CD1c-positive myeloid dendritic cell (primary cell): Measurements from ENCODE around the gene CCDC9B.

Experiments
- DNase-seq: peaks from one replicate; pipeline ENCODE4 v3.0.0-alpha.2; 2016; ENCODE audit errors: extremely low spot score

The CCDC9B gene

DNA sequence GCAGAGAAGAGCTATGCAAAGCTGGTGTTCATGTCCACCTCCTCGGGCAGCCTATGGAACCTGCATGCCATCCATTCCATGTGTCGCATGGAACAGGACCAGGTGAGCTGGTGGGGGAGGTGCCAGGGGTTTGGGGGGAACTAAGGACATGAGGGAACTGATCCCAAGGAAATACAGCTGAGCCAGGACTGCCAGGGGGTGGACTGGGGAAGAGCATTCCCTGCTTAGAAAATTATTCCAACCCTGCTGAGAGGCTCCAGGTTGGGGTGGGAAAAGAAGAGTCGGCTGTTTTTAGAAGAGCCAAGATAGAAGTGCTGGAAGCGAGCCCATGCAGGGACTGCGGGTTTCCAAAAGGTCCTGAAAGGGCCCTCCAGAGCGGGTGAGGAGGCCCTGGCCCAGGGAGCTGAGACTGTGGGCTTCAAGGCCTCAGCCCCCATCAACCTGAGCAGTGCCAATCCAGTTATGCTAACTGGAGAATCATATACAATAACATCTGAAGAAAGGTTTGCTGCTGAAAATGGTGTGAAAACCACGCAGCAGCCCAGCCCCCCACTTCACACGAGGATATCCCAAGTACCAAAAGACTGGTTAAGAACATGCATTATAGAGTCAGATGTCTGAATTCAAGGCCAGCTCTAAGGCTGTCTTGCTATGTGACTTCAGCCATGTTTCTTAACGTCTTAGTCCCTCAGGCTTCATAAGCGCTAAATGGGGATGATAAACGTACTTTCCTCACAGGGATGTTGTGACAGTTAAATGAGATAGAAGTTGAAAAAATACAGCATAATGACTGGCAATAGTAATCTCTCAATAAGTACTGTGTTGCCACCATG, 25.1 kb upstream of the CCDC9B start:
- no peak for DNase-seq

DNA sequence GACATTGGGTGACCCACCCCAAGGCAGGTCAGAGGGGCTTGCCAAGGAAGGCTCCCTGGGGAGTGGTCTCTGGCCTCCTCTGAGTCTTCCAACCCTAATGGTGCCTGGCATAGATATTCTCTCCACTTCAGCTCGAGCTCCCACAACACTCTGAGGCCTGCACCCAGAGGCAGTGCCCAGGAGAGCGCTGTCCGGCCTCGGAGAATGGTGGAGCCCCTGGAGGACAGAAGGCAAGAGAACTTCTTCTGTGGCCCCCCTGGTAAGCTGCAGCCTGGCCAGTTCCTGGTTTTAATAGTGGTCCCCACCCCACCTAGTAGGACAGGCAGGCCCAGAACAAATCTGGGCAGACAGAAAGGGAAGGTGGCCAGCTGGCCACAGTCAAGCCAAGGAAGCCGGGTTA, 24.3 kb upstream of the CCDC9B start:
- no peak for DNase-seq

DNA sequence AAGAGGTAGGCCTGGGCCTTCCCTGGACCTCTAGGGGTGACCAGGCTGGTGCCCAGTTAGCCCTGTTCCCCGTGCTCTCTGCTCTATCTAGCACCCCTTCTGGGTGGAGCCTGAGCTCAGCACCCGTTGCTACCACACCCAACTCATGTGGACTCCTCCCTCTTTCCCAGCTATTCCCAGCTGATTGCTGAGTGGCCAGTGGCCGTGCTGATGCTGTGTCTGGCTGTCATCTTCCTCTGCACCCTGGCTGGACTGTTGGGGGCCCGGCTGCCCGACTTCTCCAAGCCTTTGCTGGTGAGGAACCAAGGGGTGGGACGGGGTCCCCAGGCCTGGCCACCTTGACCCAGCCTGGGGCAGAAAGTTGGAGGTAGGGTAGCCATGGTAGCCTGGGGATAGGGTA, 23.5 kb upstream of the CCDC9B start:
- DNase-seq: no peak

DNA sequence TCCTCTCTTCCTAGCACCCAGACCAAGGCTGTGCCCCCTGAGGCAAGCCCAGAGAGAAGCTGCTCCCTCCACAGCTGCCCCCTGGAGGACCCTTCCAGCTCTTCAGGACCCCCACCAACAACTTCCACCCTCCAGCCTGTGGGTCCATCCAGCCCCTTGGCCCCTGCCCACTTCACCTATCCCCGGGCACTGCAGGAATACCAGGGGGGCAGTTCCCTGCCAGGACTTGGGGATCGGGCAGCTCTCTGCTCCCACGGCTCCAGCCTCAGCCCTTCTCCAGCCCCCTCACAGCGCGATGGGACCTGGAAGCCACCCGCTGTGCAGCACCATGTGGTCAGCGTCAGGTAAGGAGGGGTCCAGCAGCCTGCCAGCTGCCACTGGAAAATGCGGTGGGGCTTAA, 22.9 kb upstream of the CCDC9B start:
- DNase-seq: no peak

DNA sequence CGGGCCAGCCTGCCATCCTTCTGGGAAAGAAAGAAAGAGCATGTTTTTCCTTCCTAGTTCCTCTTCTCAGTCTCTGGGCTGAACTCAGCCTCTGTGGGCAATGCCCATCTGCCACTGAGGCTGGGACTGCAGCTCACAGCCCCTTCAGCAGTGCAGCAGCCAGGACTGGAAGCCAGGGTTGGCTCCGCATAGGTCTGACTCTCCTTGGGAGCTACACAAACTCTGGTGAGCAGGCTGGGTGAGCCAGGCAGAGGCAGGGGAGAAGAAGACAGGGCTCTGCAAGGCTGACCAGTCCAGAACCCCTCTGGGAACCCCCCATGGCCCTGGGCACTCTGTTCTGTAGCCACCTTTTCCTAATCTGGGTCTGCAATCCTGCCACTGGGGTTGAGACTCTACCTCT, 20.9 kb upstream of the CCDC9B start:
- no peak for DNase-seq

DNA sequence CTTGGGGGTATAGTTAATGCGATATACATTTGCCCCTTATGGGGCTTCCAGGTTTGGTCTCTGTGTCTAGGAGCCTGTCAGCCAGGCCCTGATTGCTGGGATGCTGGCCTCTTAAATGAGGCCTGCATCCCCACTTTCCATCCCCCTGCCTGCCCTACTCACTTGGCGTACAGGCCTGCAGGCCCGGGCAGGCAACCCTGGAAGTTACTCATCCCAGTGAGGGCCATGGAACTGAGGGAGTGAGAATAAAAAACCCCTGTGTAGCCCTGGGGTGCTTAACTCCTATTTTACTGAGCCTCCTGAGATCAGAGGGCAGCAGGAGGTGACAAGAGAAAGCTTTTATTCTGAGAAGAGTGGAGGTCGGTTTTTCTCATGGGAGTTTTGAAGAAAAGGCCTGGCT, 19.3 kb upstream of the CCDC9B start:
- DNase-seq: no peak

DNA sequence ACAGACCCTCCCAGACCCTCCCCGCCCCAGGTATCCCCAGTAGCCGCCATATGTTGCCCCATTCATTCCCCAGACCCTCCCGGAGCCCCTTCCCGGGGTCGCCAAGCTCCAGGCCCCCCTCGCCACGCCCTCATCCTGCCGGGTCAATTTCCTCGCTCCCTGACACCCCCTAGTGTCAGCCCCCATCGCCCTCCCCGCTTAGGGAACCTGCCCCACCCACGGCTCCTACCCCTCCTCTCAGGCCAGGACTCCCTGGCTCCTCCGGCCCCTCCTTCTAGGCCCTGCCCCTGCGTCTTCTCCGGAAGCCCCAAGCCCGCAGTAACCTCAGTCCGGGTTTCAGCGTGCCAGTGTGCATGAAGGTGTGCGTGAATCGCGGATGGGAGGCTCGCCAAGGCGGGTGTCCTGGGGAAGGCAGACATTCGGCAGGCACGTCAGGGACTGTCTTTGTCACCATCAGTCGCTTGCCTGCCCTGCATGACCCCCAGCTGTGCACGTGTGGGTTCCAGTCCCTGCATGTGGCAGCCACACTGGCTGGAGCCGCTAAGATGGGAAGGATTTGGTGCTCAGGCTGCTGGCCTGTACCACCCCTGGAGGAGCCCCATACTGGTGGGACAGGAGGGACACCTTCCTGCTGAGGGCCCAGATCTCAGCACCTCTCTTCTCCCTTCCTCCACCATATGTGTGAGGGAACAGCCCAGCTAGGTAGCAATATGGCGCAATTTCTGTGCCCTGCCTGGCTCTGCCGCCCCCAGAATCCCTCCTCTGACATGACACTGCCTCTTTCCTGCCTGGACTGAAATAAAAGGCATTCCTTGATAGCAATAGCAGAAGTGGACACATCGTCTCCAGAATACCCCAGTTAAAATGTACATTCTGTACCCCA, 18.0 kb upstream of the CCDC9B start:
- peak; percentile 13 for DNase-seq

DNA sequence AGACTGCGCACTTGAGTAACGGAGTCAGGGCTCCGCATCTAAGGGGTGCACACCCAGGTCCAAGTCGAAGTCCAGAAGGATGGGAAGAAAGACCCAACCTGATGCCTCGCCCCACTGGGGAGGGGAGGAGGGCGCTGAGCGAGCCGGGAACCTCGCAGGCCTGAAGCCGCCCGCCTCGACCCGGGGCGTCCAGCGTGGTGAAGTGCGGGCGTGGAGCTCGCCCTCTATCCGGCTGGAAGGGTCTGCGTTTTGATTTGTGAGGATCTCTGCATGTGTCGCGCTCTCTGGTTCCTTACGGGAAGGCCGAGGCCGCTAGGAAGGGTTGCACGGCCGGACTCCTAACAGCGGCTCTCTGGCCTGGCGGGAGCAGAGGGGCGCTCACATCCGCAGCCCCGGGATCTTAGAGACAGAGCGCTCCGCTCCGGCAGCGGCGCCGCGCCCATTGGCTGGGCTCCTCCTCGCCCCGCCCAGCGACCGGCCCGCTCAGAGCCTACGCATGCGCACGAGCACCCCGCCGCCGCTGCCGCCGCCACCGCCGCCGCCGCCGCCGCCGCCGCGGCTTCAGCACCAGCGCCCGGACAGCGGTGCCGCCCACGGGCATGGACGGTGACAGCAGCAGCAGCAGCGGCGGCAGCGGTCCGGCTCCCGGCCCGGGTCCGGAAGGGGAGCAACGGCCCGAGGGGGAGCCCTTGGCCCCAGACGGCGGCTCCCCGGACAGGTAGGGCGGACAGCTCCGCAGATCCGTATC, 17.2 kb upstream of the CCDC9B start, which contains the start of gene DISP2:
Gene DISP2, plus strand, starts transcription at position 497 of the 748 bp plus-strand sequence. Its CDS starts 103 bp downstream, at position 600.
- DNase-seq: peak; percentile 95

DNA sequence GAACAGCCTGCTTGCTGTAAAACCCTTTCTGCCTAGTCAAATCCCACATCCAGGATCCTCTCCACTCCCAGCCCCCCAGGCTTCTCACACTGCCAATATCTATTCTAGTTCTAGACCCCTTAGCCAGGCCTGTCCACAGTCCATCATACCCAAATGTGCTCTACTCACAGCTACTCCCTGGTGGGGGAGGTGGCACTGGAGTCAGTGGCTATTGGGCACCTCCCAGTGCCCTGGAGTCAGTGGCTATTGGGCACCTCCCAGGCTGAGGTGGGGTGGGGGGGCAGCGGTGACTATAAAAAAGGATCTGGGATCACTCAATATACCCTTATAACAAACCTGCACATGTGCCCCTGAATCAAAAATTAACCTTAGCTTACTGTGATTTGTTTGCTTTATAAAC, 16.5 kb upstream of the CCDC9B start:
- no peak for DNase-seq

DNA sequence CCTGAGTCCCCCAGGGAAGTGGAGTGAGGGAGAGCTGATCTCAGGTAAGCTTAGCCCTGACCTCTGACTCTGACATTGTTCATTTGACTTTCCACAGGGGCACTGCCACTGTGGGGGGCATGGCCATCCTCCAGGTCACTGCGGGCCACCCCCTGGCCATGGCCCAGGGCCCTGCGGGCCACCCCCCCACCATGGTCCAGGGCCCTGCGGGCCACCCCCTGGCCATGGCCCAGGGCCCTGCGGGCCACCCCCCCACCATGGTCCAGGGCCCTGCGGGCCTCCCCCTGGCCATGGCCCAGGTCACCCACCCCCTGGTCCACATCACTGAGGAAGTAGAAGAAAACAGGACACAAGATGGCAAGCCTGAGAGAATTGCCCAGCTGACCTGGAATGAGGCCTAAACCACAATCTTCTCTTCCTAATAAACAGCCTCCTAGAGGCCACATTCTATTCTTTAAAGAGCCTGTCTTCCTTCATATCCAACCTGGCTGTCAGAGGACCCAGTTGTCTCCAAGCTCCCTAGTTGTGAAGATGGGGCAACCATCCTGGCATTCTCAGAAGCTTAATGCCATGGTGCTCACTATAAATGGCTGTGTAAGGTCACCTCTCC, 15.3 kb upstream of the CCDC9B start:
- DNase-seq: no peak

DNA sequence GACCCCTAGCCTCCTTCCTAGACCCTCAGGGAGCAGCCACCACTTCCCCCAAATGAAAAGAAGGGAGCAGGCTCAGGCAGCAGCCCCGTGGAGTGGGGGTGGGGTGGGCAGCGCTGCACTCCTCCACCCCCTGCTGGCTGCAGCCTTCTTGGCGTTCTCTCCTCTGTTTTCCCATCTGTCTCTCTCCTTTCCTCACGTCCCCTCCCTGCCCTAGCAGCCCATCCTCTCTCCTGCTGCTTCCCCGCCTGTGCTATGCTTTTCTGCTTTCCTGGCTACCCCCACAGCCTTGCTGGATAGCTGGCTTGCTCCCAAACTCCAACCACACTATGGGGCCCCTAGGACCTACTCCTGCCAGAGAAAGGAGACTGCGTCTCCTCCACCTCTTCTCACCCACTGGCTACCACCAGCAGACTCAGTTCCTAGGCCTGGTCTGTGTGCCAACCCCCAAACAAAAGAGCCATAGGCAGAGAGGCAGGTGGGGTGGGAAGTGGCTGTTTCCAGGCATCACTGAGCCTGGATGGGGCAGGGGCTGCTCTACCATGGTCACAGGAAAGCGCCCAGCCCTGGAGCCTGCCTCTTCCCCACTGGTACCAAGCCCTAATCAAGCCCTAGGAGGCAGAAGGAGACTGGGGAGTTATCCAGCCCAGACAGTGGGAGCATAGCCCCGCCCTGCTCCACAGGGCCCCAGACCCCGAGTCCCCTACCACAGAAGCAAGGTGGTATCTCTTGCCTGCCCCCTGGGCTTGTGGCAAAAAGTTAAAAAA, 13.9 kb upstream of the CCDC9B start:
- no peak for DNase-seq

DNA sequence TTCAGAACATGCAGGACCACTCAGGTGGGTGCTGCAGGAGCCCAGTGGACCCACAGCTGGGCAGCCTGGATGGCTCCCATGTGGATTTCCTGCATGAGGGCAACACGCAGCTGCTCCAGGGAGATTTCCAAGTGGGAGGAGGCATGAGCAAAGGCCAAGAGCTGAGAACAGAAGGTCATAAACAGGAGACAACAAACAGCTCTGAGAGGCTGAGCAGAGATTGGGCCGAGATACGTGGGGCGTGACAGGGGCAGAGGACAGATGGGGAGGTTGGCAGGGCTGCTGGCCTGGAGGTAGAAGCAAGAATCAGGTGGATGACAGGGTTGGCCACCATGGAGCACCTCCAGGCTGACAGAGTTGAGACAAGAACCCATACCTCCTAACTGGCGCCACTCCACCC, 13.0 kb upstream of the CCDC9B start:
- DNase-seq: no peak

DNA sequence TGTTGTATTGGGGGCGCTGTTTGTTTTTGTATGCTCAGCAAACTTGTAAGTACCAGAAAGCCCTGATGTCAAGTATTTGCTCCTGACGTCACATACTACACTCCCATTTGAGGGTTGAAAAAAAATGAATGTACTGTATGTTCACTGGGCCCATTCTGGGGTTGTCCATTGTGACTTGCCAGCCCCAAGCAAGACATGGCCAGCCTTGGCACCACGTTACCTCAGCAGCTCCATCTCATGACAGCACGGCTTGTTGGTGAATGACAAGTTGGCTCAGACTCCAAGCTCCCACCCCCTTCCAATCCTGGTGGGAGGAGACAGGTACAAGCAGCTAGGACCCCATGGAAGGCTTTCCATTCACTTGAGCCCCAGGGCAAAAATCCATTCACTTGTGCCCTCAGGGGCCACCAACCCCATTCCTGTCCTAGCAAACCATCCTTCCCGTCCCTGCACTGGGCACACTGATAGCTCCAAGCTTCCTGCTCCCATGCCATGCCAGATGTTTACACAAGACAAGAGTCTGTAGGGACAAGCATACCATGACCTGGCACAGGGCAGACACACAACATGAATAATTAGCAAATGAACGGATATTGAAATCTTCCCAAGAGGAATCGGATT, 11.7 kb upstream of the CCDC9B start:
- no peak for DNase-seq

DNA sequence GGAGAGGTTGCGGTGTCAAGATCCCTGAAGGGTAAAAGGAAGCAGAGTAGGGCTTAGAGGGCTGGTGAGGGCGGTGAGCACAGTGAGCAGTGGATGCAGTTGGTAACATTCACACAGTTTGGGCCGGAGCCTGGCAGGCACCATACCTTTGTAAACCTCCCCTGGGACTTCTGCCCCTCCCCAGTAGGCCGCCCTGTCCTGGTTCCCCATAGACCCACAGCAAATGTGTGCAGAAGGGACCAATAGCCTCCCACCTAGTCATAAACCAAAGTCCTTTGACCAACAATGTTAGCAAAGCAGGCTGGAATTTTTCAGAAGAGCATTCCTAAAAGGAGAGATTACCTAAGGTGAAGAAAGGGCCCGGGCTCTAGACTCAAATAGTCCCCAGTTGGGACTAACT, 8.4 kb upstream of the CCDC9B start:
- DNase-seq: no peak

DNA sequence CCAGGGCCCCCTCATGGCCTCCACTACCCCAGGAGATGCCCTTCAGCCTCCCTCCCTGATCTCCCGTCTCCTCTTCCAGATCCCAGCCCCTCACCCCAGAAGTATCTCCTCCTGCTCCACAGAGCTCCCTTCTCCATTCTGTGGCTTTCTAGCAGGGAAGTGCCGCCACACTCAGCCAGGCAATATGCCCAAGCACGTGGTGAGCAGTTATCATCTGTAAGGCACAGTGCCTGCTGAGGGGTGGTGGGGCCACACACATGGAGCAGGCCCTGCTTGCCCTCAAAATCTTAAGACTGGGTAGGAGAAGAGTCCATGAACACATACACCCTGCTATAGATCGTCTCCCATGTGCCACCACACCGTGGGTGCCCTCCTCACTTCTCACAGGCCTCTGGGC, 7.7 kb upstream of the CCDC9B start:
- DNase-seq: no peak

DNA sequence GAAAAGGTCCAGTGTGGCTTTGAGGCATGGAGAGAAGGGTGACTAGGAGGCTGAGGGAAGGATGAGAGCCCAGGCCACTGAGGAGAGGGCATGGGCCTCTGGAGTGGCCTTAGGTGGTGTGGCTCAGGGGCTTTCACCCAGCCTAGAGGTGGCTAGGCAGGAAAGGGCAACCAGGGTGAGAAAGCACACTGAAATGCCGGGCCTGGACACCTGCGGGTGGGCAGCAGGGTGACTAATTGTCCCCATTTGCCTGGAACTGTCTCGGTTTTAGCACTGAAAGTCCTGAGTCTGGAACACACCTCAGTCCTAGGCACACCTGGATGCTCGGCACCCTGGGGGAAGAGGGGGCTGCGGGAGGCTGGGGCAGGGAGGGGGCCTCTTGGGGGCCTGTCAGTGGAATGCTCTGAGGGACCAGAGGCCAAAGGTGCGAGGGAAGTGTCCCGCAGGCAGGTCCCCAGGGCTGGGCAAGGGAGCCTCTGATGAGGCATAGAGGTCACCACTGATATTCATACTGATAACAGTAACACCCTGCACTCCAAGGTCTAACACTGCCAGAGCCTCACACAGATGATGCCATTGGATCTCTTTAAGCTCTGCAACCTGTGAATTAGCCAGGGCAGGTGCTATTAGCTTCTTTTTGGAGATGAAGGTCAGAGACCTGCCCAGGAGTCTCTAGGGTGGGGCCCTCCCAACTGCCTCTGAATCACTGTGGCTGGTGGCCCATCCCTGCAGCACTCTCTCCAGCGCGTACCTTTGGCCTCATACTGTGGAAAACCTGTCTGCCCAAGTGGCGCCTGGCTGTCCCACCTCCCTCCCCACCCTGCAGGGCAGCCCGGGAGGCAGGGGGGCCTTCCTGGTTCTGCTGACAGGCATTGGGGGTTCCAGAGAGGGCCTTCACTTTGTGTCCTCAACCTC, 7.1 kb upstream of the CCDC9B start:
- no peak for DNase-seq

DNA sequence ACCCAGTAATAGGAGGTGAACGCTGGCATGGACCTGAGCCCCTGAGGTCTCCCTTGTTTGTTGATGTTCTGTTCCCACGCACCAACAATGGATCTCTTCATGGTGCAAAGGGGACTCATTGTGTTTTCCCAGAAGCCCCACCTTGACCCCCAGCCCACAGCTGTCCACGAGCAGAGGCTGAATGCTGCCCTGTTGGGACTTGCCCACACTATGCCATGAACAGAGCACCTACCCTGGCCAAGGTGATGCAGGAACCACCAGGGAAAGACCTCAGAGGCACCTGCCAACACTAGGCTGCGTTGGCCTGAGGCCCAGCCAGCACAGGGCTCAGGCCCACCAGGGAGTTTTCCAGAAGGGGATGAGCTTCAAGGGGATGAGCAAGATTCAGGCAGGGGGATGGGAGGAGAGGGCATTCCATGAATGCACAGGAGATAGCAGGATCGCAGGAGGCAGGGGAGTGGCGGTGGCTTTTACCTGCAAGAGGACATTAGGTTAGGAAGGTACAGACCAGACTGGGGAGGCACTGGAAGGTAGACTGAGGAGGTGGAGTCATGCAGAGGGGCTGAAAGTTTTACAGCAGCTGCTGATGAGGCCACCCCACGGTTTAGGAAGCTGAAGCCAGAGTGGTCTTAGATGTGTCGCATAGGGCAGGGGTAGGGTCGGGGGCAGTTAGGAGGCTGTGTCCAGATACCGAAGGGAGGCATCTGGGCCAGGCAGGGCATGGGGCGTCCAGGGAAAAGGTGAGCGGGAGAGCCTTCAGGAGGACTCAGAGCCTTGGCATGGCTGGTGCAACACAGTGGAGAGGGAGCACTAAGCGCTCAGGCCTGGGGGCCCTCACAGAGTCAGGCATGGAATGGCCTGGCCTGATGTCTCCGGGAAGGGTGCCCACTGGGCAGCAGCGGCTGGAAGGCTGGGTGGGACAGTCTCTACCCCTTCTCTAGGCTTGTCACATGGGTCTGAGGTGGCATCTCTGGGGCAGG, 6.1 kb upstream of the CCDC9B start:
- DNase-seq: no peak

DNA sequence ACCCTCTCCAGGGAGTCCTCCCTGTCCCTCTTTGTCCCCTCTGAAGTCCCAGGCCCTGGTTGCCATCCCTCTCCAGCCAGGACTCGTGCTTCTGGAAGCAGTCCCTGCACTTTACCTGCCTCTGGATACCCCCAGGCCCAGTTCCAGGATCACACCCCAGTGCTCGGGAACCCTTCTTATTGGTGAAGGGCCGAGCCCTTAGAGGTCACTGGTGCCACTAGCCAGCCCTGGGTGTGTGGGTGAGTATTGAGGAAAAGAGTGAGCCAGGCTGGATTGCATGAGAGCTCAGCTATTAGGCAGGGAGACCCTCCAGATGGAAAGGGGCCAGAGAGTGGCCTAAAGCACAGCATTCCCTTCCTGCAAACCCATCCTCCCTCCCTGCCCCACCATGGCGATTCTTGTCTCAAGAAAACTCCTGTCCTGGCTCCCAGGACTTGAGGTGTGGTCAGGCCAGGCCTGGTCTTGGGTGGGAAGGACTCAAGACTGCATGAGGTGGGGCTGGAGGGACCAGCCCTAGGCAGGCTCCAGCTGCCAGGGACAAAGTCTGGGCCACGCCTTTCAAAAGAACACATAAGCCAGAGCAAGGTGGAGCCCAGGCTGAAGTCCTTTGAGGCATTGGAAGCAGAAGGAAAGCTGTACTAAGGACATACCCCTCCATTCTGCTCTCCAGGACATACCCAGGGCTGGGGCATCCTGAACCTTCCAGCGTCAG, 5.3 kb upstream of the CCDC9B start:
- no peak for DNase-seq
